ENCODE results near the gene DFFB.

DNA sequence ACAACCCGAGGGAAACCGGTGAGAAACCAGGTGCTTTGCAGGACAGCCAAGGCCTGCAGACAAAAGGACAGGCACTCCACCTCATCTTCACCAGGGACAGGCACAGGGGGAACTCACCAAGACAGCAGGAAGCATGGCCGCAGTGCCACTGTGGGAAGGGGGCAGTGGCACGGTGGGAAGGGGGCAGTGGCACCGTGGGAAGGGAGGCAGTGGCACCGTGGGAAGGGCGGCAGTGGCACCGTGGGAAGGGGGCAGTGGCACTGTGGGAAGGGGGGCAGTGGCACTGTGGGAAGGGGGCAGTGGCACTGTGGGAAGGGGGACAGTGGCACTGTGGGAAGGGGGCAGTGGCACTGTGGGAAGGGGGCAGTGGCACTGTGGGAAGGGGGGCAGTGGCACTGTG is 32.6 kb upstream of the DFFB start:
- no peak for TF ChIP-seq TAF1 (IDR thresholded peaks at IDR 0.05; ENCODE audit: low read depth)
- TF ChIP-seq EP300 (IDR thresholded peaks at IDR 0.05; ENCODE audit: borderline replicate concordance) = no peak
- TF ChIP-seq CEBPB (IDR thresholded peaks at IDR 0.05) = no peak
- no peak for TF ChIP-seq YY1 (IDR thresholded peaks at IDR 0.05; ENCODE audit: low read depth)
